PC-9 (cell line): ENCODE measurements around the gene MTA3. TPM values are rescaled to one million over a fixed set of nuclear protein-coding genes. Genes with fewer than 3 reads are reported as not detected.

Experiments used
- BruUV-seq: library from RNA; stranded (reverse); fragments of 400-500 nt; replicated peaks from 2 replicates; lab custom pipeline; 2021; lab: Mats Ljungman, UMichigan
- CTCF ChIA-PET: fragments of 300-600 bp; sonication (Branson Sonifier 250); formaldehyde crosslinking; loops from one replicate; lab custom pipeline; 2022; ENCODE audit warnings: antibody characterized with exemption; lab: Charles Lee
- POLR2A ChIA-PET: fragments of 300-600 bp; sonication (Branson Sonifier 250); formaldehyde crosslinking; loops from one replicate; lab custom pipeline; 2022; ENCODE audit warnings: antibody characterized with exemption; ENCODE audit not compliant: unreplicated experiment; lab: Charles Lee
- DNase-seq, 2 experiments: peaks; one replicate each; pipeline versions ENCODE4 v3.0.0 to v3.0.0-alpha.2; 2015 to 2022; ENCODE audit warnings: mixed read lengths in 1 of 2
- H2AFZ ChIP-seq: fragments of 200-600 bp; sonication (generic); 2 replicates; pipeline ENCODE4 v1.8.1; 2017; ENCODE audit warnings: antibody characterized with exemption
- H3F3A ChIP-seq: fragments of 200-600 bp; sonication (generic); 2 replicates; pipeline ENCODE4 v1.8.1; 2017; ENCODE audit warnings: antibody characterized with exemption, mild to moderate bottlenecking, low read depth; ENCODE audit not compliant: insufficient read depth
- H3K27ac ChIP-seq: fragments of 200-600 bp; sonication (generic); 2 replicates; pipeline ENCODE4 v1.6.1; 2016; ENCODE audit warnings: mixed run types
- H3K27me3 ChIP-seq: fragments of 200-600 bp; sonication (generic); 2 replicates; pipeline ENCODE4 v1.6.1; 2016; ENCODE audit warnings: low read depth, mixed run types; ENCODE audit not compliant: insufficient read depth
- H3K36me3 ChIP-seq: fragments of 200-600 bp; sonication (generic); 2 replicates; pipeline ENCODE4 v1.6.1; 2016; ENCODE audit warnings: low read depth, mixed run types
- H3K4me1 ChIP-seq: fragments of 200-600 bp; sonication (generic); replicated peaks from 2 replicates; pipeline ENCODE4 v1.6.1; 2016; ENCODE audit warnings: mixed run types; ENCODE audit not compliant: insufficient read depth
- H3K4me2 ChIP-seq: fragments of 200-600 bp; sonication (generic); 2 replicates; pipeline ENCODE4 v1.6.1; 2017; ENCODE audit warnings: mixed run types
- H3K4me3 ChIP-seq: fragments of 200-600 bp; sonication (generic); 2 replicates; pipeline ENCODE4 v1.6.1; 2016; ENCODE audit warnings: mixed run types
- H3K79me2 ChIP-seq: fragments of 200-600 bp; sonication (generic); 2 replicates; pipeline ENCODE4 v1.6.1; 2017; ENCODE audit warnings: low read depth, mixed run types
- H3K9me2 ChIP-seq: fragments of 200-600 bp; sonication (generic); 2 replicates; pipeline ENCODE4 v1.8.1; 2017; ENCODE audit warnings: mild to moderate bottlenecking; ENCODE audit not compliant: insufficient read depth
- H3K9me3 ChIP-seq: fragments of 200-600 bp; sonication (generic); 2 replicates; pipeline ENCODE4 v1.8.1; 2016; ENCODE audit warnings: low read depth; ENCODE audit not compliant: insufficient read depth
- H4K20me1 ChIP-seq: fragments of 200-600 bp; sonication (generic); 2 replicates; pipeline ENCODE4 v1.8.1; 2017; ENCODE audit not compliant: insufficient read depth
- EZH2 ChIP-seq: fragments of 200-600 bp; sonication (generic); IDR thresholded peaks from 2 replicates; pipeline ENCODE4 v1.8.0; 2017; ENCODE audit warnings: antibody characterized with exemption, low read depth
- intact Hi-C: fragments of 100-400 bp; cut with micrococcal nuclease; formaldehyde crosslinking; loops from one replicate; pipeline ENCODE4 v1.10.0; 2022; ENCODE audit not compliant: unreplicated experiment
- total RNA-seq: library from RNA; stranded (reverse); gene quantifications from 2 replicates; pipeline ENCODE4 v1.2.3, GENCODE V29; 2021
- TF ChIP-seq, protein P1 (sequence below): fragments of 200-600 bp; sonication (generic); conservative IDR thresholded peaks from 2 replicates; pipeline ENCODE4 v1.6.1; 2017; ENCODE audit warnings: mixed run types, antibody characterized with exemption, mild to moderate bottlenecking, moderate library complexity

The MTA3 gene
- total RNA-seq, 1 experiment from 2014 or later, result 89.8 TPM

DNA sequence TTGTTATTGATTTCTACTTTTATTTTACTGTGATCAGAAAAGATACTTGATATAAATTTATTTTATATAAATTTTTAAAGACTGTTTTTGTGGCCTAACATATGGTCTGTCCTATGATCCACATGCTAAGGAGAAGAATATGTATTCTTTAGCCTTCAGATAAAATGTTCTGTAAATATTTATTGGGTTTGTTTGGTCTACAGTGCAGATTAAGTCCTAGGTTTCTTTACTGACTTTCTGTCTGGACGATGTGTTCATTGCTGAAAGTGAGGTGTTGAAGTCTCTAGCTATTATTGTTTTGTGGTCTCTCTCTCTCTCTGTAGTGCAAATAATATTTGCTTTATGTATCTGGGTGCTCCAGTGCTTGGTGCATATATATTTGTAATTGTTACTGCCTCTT is 165.4 kb downstream of the MTA3 start:
- Histone ChIP-seq H3K4me1 (no peaks in the 10 kb centered on the region), H3K9me2 (no peaks in the 10 kb centered on the region), H3K27ac (no peak overlapping the region), H3K79me2 (no peaks in the 10 kb centered on the region), H3F3A (no peaks in the 10 kb centered on the region), H4K20me1 (no peaks in the 10 kb centered on the region), H3K36me3 (peaks cover 21% of the 10 kb centered on the region; the same call in 1 of the 2 replicates), H2AFZ (no peak overlapping the region), H3K4me2 (no peak overlapping the region), H3K9me3 (peaks cover 15% of the 10 kb centered on the region; the same call in 1 of the 2 replicates), H3K27me3 (no peaks in the 10 kb centered on the region), H3K4me3 (no peak overlapping the region)
- TF ChIP-seq EZH2, result no peak
- TF ChIP-seq, protein P1, sequence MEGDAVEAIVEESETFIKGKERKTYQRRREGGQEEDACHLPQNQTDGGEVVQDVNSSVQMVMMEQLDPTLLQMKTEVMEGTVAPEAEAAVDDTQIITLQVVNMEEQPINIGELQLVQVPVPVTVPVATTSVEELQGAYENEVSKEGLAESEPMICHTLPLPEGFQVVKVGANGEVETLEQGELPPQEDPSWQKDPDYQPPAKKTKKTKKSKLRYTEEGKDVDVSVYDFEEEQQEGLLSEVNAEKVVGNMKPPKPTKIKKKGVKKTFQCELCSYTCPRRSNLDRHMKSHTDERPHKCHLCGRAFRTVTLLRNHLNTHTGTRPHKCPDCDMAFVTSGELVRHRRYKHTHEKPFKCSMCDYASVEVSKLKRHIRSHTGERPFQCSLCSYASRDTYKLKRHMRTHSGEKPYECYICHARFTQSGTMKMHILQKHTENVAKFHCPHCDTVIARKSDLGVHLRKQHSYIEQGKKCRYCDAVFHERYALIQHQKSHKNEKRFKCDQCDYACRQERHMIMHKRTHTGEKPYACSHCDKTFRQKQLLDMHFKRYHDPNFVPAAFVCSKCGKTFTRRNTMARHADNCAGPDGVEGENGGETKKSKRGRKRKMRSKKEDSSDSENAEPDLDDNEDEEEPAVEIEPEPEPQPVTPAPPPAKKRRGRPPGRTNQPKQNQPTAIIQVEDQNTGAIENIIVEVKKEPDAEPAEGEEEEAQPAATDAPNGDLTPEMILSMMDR, result no peak
- BruUV-seq, result no TSS peak
- intact Hi-C loops, result no loop called here
- ChIA-PET CTCF (no interaction called here), POLR2A (no interaction called here)
- no peak for DNase-seq

DNA sequence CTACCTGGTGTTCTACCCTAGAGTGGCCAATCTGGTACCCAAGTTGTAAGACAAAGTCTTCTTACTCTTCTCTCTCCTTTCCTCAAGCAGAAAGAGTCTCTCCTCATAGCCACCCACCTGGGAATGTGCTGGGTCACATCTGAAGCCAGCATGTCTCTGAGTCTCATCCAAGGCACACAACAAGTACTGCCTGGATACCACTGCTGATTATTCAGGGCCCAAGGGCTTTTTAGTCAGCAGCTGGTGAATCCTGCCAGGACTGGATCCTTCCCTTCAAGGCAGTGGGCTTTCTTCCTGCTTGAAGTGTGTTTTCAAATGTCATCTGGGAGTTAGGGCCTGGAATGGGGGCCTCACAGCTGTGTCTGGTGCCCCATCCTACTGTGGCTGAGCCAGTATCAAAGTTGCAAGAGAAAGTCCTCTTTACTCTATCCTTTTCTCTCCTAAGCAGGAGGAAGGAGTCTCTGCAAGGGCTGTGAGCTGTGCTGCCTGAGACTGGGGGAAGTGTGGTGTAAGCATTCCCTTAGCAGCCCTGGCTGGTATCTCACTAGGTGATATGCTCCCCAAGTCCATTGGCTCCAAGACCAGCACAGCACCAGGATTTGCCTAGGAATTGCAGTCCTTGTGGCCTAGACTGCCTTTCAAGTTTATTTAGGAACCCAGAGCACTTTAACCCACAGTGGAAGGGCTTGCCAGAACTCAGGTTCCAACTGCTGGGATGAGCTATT is 168.3 kb downstream of the MTA3 start:
- POLR2A ChIA-PET, result no interaction called here

DNA sequence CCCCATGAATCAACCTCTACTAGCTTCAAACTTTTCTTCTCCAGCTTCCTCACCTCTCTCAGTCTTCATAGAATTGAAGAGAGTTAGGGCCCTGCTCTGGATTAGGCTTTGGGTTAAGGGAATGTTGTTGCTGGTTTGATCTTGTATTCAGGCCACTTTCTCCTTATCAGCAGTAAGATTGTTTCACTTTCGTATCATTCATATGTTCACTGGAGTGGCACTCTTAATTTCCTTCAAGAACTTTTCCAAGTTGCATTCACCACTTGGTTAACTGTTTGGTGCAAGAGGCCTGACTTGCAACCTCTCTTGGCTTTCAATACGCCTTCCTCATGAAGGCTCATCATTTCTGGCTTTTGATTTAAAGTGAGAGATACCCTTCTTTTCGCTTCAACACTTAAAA is 172.7 kb downstream of the MTA3 start:
- Histone ChIP-seq H2AFZ (no peak overlapping the region), H3K79me2 (no peaks in the 10 kb centered on the region), H3K9me3 (peaks cover 6% of the 10 kb centered on the region; the same call in 1 of the 2 replicates), H3K27me3 (no peaks in the 10 kb centered on the region), H3K27ac (no peak overlapping the region), H3F3A (no peaks in the 10 kb centered on the region), H4K20me1 (no peaks in the 10 kb centered on the region), H3K4me1 (no peaks in the 10 kb centered on the region), H3K9me2 (no peaks in the 10 kb centered on the region), H3K4me3 (no peak overlapping the region), H3K4me2 (no peak overlapping the region), H3K36me3 (peaks cover 12% of the 10 kb centered on the region)
- DNase-seq, result no peak
- TF ChIP-seq, protein P1, result no peak
- TF ChIP-seq EZH2, result no peak
- intact Hi-C loops, result no loop called here
- ChIA-PET POLR2A (interaction anchor here (0.6 kb wide), 1 partner anchor 529 kb away, joined by 19 read pairs; no protein-coding TSS in a partner anchor), CTCF (no interaction called here)
- BruUV-seq, result no TSS peak

More for the DNA sequence above, 168.3 kb downstream of the MTA3 start:
- Histone ChIP-seq H3K4me3 (no peak overlapping the region), H3F3A (no peaks in the 10 kb centered on the region), H4K20me1 (no peaks in the 10 kb centered on the region), H3K79me2 (no peaks in the 10 kb centered on the region), H2AFZ (no peak overlapping the region), H3K9me3 (peaks cover 15% of the 10 kb centered on the region; the same call in 1 of the 2 replicates), H3K36me3 (peaks cover 21% of the 10 kb centered on the region), H3K27me3 (no peaks in the 10 kb centered on the region), H3K4me2 (no peak overlapping the region), H3K27ac (no peak overlapping the region), H3K4me1 (no peaks in the 10 kb centered on the region), H3K9me2 (no peaks in the 10 kb centered on the region)
- no TSS peak for BruUV-seq
- TF ChIP-seq, protein P1, result no peak
- no peak for TF ChIP-seq EZH2
- DNase-seq, result no peak
- intact Hi-C loops, result no loop called here
- CTCF ChIA-PET, result no interaction called here
